ENCODE data around the gene GRIA1.

GRIA1 gene

DNA sequence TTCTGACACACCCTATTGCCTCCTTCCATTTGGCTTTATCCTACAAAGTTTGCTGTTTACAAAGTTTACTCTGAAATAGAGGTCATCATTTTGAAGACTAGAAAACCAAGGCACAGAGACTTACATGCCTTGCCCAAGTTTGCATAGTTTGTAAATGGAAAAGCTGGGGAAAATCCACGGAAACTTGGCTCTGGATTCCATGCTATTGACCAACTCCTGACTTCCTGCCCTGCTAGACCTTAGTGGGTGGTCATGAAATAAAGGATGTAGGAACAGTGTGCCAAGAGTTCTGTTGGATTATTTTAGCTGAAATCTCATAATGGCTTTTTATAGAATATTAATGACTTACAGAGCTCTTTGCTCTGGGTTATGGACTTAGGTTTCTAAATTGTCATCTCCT, 69.5 kb downstream of the GRIA1 start:
- TF ChIP-seq CTCF (IDR thresholded peaks at IDR 0.05; ENCODE audit: low read depth, low read length) = no peak
- no peak for DNase-seq (ENCODE audit: low read depth, low spot score)
- no peak overlapping the region for H3K4me3 ChIP-seq (ENCODE audit: low read depth, low read length)
- in situ Hi-C loops (cut with HindIII; ENCODE audit: low sequenced_read_pairs) = no loop called here

- in situ Hi-C loops (cut with HindIII; ENCODE audit: low sequenced_read_pairs) = no loop called here
- DNase-seq (ENCODE audit: low read depth, low spot score) = no peak
- TF ChIP-seq CTCF (IDR thresholded peaks at IDR 0.05; ENCODE audit: low read depth, low read length) = no peak
- H3K4me3 ChIP-seq (ENCODE audit: low read depth, low read length) = no peak overlapping the region
Observed at GRCh38 chr5:153562189-153562588, 71.7 kb downstream of the GRIA1 start.

- in situ Hi-C loops (cut with HindIII; ENCODE audit: low sequenced_read_pairs) = no loop called here
- no peak for TF ChIP-seq CTCF (IDR thresholded peaks at IDR 0.05; ENCODE audit: low read depth, low read length)
- peak; percentile 32 for DNase-seq (ENCODE audit: low read depth, low spot score)
- no peak overlapping the region for H3K4me3 ChIP-seq (ENCODE audit: low read depth, low read length)
Observed at GRCh38 chr5:153565822-153566221, 75.4 kb downstream of the GRIA1 start.

GRCh38 chr5:153569036-153569435, 78.6 kb downstream of the GRIA1 start:
- in situ Hi-C loops (cut with HindIII; ENCODE audit: low sequenced_read_pairs) = no loop called here

GRCh38 chr5:153571162-153571561, 80.7 kb downstream of the GRIA1 start:
- DNase-seq (ENCODE audit: low read depth, low spot score) = no peak
- no peak for TF ChIP-seq CTCF (IDR thresholded peaks at IDR 0.05; ENCODE audit: low read depth, low read length)
- H3K4me3 ChIP-seq (ENCODE audit: low read depth, low read length) = no peak overlapping the region
- in situ Hi-C loops (cut with HindIII; ENCODE audit: low sequenced_read_pairs) = no loop called here

More at GRCh38 chr5:153569036-153569435, 78.6 kb downstream of the GRIA1 start:
- DNase-seq (ENCODE audit: low read depth, low spot score) = no peak
- no peak overlapping the region for H3K4me3 ChIP-seq (ENCODE audit: low read depth, low read length)
- no peak for TF ChIP-seq CTCF (IDR thresholded peaks at IDR 0.05; ENCODE audit: low read depth, low read length)

DNA sequence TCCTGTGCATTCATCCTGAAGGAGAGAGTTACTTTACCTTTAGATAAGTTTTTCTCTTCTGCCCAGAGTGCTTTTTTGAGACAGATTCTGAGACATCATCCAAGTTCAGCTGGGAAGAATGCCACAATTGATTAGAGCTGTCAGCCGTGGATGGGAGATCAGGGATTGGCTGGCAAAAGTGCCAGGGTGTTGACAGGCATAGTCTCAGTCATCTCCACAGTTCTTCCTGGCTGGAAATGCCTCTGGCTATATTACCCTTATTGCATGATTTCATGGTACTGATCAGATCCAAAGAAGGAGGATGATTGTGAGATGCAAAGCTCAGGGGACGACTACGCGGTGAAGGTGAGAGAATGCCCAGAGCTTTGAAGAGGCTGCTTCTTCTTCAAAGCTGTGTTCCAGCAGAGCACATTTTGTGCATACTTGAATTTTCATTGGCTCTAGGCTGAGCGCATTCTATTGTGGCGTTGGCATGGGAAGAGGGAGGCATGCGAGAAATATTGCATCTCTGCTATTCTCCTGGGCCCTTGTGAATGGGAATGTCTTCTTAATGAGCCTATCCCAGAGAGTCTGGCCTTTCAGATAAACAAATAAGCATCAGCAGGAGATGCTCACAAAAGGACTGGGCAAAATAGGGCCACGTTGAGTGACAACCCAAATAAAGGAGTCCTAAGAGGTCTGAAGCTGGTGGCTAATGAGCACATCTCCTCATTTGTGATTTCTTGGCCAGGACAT, 82.1 kb downstream of the GRIA1 start:
- TF ChIP-seq CTCF (IDR thresholded peaks at IDR 0.05; ENCODE audit: low read depth, low read length) = no peak
- DNase-seq (ENCODE audit: low read depth, low spot score) = no peak
- no peak overlapping the region for H3K4me3 ChIP-seq (ENCODE audit: low read depth, low read length)
- in situ Hi-C loops (cut with HindIII; ENCODE audit: low sequenced_read_pairs) = no loop called here

Measured in astrocyte of the spinal cord (primary cell).